Body of pancreas (tissue), 4 donors: Measurements from ENCODE around the gene AP1M2.

Experiments
- CTCF ChIP-seq, 7 experiments: fragments of 450-650 bp in 4 of 7; fragments of 200-600 bp in 3 of 7; sonication (generic) in 3 of 7; IDR thresholded peaks; one replicate each; pipeline ENCODE4 v1.5.1; 2016 to 2019; ENCODE audit warnings: antibody characterized with exemption in 7 of 7
- POLR2A ChIP-seq, 3 donors: fragments of 450-650 bp; IDR thresholded peaks; one replicate each; pipeline ENCODE4 v1.6.1; 2016; ENCODE audit warnings: antibody characterized with exemption in 3 of 3, mild to moderate bottlenecking in 2 of 3

GRCh38 chr19:10562609-10563008 is 24.5 kb downstream of the AP1M2 start:
- TF ChIP-seq CTCF (IDR thresholded peaks at IDR 0.05) = no peak
- no peak for TF ChIP-seq POLR2A (IDR thresholded peaks at IDR 0.05)
